ENCODE data around the gene DCTN1.
"Not testable (repeated sequence)": the region's sequence is repeated elsewhere in the genome, so short reads cannot be mapped to it uniquely, and the experiment has no call there.

DCTN1 gene

DNA sequence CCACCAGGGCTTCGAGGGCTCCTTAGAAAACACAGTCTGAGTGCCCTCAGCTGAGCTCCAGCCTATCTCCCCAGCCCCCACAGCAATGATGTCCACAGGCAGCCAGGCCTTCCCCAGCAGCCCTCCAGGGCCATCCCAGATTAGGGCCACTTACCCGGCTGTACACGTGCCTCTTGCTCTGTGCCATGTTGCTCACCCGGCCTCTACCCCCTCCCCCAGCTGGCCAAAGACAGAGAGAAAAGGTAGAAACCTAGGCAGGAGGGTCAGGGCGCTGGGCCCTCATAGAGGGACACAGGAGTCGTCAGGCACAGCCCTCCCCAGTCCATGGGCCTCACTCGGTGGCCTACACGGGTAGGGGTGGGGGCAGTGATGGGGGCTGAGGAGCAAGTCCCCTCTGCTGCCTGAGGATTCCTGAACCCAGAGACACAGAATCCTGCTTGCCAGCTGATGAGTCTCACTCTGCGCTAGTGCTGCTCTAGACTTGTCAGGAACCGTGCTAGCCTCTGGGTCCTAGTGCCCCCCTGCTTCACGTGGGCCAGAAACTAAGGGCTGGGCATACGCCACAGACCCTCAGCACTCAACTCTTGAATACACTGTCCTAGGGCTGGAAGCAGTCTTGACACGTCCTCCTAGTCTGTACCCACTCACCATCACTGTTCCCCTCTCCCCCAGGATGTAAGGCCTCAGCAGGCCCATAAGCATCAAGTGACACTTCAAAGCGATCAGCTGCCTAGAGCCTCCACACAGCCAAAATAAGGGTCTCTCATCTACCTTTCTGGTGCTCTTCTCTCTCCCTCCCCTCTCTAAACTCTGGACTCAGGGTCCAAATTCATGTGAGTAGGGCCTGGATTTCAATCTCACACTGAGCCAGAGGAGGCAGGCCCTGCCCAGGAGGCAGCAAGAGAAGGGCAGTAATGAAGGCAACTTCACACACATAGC, at the start of gene DCTN1:
Gene DCTN1, minus strand, starts transcription at position 461 of the 939 bp plus-strand sequence. Its CDS starts 274 bp downstream, at position 187.
- no peak for DNase-seq (ENCODE audit: low read depth in 2 of 2)

DNA sequence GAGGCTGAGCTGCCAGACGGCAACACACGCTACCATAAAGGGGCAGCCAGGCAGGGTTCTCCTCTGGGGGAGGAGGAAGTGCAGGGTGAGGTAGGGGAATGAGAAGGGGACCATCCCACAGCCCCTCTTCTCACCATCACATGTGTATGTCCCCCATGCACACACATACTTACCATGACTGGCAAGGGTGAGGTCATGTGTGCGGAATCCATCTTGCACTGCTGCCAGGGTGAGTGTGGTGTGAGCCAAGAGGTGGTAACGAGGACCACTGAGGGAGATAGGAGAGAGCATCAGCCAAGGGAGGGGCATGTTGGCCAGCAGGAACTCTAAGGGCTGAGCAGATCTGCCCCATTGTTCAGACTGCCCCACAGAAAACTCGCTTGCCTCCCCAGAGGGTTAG, 48.6 kb upstream of the DCTN1 start:
- DNase-seq (ENCODE audit: low read depth in 2 of 2) = no peak

DNA sequence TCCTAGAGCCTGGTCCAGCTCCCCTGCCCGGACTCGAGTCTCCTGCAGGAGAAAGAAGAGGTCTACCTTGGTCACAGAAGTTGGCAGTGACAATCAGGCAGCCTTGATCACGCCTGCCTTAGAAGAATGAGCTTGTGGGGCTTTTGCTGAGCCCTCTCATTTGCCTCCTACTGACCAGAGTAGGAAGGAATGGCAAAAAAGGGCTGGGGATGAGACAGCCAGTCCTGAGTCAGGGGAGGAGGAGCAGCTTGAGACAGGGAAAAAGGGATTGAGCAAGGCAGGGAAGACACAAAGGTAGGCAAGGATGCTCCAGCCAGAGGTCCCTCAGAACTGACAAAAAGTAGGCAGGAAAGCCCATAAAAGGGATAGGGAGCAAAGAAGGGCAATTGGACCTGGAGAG, 47.4 kb upstream of the DCTN1 start:
- no peak for DNase-seq (ENCODE audit: low read depth in 2 of 2)

DNA sequence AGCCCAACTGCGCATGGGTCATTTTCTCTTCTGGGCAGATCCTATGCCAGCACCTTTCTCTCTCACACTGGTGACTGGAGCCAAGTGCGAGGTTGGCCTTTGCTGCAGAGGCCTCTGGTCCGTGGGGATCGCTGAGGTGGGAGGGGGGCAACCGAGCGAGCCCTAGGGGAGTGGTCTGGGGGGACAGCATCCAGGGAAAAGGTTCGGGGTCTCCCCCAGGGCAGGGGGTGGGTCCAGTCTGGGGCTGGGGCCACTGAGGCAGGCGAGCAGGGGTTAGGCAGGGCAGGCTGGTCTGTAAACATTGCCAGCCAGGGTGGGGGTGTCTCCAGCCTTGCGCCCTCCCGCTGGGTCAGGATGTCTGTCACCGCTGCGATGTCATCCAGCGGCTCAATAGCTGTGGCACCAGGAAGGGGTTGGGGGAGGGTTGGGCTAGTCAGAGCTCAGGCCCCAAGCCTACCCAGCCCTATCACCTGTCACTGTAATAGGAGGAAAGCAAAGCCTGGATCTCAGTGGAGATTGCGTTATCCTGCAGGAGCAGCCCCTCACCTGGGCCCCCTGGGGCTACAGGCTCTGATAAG, 46.2 kb upstream of the DCTN1 start:
- DNase-seq (ENCODE audit: low read depth in 2 of 2) = no peak

DNA sequence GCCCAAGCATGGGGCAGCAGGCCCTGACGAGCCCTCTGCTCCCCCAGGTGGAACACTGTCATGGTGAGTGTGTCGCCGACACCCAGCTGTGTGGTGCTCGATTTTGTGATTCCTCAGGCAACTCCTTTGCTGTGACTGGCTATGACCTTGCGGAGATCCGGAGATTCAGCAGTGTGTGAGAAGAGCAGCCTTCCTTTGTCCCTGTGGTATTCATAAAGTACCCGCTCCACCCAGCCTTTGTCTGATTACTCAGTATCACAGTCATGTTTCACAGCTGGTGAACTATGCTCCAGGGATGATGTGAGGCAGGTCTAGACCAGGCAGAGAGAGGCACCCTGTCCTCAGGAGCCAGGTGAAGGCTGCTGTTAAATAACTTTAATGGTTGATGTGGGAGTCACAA, 45.4 kb upstream of the DCTN1 start:
- DNase-seq (ENCODE audit: low read depth in 2 of 2) = no peak

- DNase-seq (ENCODE audit: low read depth in 2 of 2) = no peak
These were observed 44.9 kb upstream of the DCTN1 start for GRCh38 chr2:74424995-74425406.

DNA sequence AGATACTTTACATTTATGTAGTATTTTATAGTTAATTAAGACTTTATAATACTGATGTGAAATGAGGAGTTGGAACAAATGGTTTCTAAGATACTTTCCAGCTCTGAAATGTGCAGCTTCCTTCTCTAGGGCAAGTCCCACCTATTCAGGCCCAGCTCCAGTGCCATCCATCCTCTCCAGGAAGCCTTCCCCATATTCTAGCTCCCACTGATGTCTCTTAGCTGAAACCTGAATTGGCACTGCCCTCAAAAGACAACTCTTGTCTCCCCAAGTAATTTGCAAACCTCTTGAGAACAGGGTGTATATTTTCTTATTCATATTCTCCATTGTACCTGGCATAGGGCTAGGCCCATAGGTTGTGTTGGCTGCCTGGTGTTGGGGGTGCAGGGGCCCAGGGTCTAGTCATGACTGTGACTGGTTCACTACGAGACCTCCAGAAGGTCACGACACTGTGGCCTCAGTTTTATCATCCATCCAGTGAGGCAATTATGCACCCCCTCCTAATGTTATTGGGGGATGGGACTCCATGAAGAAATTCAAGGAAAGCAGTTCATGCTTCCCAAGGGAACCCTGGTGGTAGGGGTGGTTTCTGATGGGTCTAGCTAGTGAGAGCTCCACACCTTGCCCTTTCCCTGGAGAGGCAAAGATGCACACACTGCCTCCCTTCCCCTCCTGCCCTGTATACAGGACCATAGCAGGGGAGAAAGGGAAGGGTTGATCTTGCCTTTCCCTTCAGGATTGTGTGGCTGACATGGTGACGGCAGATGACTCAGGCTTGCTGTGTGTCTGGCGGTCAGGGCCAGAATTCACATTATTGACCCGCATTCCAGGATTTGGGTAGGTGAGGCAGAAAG, 44.3 kb upstream of the DCTN1 start:
- no peak for DNase-seq (ENCODE audit: low read depth in 2 of 2)

DNA sequence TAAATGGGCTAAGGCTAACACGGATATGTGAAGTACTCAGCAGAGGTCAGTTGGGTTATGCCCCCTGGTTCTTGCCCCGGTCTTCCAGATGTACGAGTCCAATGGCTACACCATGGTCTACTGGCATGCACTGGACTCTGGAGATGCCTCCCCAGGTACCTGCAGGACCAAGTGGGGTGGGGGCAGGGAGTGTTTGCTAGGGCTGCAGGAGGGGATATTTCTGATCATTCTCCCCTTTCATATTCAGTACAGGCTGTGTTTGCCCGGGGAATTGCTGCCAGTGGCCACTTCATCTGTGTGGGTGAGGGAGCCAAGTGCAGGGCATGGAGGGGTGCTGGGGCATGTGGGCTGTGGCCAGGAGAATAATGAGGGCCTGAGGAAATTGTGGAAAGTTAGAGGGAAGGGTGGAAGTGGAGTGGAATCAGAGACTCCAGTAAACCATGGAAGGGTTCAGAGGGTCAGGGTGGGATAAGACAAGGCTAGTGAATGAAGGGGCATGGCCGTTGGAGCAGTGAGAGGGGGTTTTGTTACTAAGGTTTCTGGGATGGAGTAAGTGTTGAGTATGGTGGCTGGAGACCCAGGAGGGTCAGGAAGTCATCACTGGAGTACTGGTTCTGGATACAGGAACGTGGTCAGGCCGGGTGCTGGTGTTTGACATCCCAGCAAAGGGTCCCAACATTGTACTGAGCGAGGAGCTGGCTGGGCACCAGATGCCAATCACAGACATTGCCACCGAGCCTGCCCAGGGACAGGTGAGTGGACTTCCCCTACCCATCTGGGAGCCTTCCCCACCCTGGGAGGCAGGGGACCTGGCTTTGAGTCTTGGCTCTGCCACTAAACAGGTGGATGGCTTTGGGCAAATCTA, 43.4 kb upstream of the DCTN1 start:
- no peak for DNase-seq (ENCODE audit: low read depth in 2 of 2)

GRCh38 chr2:74421221-74421870, 41.2 kb upstream of the DCTN1 start, which contains the start of the genes C2orf81 and WDR54:
TSS of gene C2orf81 (minus strand) at chr2:74421619. CDS start at chr2:74421560, 59 bp downstream.
TSS of gene WDR54 (plus strand) at chr2:74421730. CDS start at chr2:74422154, 424 bp downstream.
- DNase-seq (ENCODE audit: low read depth in 2 of 2) = peak; percentile 89 to 91

GRCh38 chr2:74420443-74421103, 40.5 kb upstream of the DCTN1 start:
- not testable (repeated sequence) for DNase-seq (ENCODE audit: low read depth in 2 of 2)

- no peak for DNase-seq (ENCODE audit: low read depth in 2 of 2)
These were observed 39.9 kb upstream of the DCTN1 start for GRCh38 chr2:74420006-74420405.

- DNase-seq (ENCODE audit: low read depth in 2 of 2) = no peak
These were observed 39.2 kb upstream of the DCTN1 start for GRCh38 chr2:74419345-74419744.

DNA sequence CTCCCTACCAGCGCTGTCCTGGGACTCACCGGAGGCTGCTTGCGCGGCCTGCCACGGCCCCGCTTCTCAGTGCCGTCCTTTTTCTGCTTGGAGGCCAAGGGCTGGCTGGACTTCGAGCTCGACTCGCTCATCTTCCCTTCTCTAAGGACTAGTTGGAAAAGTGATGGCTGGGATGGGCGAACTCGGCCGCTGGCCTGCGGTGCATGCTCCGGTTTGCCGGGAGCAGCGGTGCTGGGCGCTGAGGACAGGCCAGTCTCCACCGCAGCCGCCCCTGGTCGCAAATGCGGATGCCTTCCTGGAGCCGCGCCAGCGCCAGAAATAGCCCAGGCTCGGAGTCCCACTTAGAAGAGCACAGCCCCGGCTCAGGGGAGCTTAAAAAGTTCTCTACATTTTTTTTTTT, 38.2 kb upstream of the DCTN1 start:
- no peak for DNase-seq (ENCODE audit: low read depth in 2 of 2)

DNA sequence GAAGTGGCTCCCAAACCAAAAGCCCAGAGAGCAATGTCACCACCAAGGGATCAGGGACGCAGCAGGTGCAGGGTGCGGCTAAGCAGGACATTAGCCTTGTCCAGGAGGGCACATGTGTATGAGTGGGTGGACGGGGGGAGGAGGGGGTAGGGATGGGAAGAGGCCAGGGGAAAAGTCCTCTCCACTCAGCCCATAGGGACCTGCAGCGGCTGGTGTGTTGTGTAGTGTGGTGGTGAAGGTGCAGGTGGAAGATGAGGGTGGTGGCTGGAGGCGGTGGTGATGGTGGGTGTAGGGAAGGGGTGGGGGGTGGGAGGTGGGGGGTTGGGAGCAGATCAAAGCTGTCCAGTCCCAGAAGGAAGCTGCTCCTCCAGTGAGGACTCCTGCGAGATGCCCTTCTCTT, 37.7 kb upstream of the DCTN1 start:
- no peak for DNase-seq (ENCODE audit: low read depth in 2 of 2)

- no peak for DNase-seq (ENCODE audit: low read depth in 2 of 2)
These were observed 37.1 kb upstream of the DCTN1 start for GRCh38 chr2:74417197-74417596.

GRCh38 chr2:74416778-74417177, 36.7 kb upstream of the DCTN1 start:
- no peak for DNase-seq (ENCODE audit: low read depth in 2 of 2)

DNA sequence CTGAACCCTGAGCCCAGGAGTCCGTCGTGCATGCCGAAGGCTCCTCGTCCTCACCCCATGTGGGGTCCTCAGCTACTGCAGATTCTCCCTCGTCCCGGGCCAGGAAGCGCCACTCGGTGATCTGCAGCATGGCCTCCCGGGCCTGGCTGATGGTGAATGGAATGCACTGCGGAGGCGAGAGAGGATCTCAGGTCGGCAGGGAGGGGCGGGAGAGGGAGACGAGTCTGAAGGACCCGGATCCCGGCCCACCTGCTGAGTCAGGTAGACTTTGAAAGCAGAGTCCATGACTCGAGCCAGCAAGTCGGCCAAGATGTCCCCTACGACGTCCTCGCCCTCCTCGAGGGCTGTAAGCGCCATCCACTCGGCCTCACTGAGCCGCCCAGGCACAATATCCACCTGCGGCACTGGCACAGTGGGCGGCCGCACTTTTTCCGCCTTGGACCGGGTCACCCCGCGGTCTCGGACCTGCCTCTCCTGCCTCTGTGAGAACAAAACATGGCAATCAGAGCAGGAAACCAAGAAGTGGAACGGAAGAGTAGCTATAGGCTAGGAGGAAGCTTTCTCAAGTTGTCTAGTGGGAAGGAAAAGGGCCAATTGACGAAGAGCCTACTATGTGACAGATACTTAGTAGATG, 35.8 kb upstream of the DCTN1 start:
- DNase-seq (ENCODE audit: low read depth in 2 of 2) = no peak

DNA sequence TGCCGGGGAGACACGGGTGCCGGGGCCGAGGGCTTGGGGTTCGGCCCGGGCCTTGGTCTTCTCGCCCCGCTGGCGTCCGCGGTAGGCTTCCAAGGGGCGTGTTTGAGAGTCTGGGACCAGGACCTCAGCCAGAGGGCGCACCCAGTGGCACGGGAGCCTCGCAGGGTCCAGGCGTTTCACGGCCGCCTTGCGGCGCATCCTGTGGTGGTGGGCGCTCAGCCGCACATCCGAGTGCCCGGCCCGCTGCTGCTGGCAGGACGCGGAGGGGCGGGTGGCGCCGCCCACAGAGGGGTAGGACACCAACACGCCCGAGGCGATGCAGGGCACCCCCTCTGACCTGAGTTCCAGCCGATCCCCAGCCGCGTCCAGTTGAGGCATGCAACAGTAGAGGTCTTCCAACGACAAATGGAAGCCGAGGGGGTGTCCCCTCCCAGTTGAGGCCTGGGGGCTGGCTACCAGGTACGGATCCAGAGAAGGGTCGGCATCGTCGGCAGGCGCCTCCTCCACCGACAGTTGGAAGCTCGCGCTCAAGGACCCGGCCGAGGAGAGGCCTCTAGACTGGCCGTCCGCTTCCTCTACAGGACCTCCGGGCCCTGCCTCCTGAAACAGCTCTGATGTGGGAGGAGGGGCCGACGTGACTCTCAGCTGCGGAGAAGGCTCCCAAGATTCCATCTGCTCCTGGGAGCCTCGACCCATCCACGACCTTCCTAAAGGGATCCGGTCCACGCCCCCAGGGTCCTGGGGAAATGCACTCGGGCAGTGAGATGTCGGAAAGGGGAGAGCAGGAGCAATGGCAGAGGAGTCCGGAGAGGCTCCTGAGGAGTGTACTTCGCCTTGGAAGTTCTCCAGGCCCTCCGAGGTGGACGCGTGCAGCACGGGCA, 35.0 kb upstream of the DCTN1 start:
- DNase-seq (ENCODE audit: low read depth in 2 of 2) = no peak

DNA sequence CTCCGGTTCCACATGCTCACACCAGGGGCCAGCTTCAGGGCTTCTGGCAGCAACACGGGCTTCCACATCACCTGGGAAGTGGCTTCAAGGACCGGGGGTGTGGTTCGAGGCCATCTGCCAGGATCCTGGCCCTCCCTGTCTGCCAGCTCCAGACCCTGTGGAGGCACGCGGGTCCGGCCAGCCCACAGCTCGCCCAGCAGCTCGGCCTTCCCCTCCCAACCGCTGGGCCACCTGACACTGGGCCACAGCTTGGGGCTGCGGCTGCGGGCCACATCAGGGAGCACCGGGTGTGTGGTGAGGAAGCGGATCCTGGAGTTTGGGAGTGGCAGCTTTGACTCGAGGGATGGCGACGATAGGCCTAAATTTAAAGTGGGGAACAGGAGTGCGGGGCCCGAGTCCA, 34.3 kb upstream of the DCTN1 start:
- no peak for DNase-seq (ENCODE audit: low read depth in 2 of 2)
